ENCODE results near the gene RNF145.

RNF145 gene

DNA sequence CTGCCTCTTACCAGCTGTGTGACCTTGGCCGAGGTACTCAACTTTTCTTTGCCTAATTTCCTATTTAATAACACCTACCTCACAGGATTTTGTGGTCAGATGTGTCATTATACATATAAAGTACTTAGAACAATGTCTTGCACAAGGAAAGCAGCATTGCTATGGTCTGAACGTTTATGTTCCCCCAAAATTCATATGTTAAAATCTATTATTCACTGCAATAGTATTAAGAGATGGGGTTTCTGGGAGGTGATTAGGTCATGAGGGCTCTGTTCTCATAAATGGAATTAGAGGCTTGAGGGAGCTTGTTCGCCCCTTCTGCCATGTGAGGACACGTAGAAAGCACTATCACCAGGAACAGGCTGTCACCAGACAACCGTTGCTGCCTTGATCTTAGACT, 10.9 kb upstream of the RNF145 start:
- H3K4me3 ChIP-seq (replicated peaks in 1 of 2; ENCODE audit: low read depth in 2 of 2, low read length in 2 of 2) = no peak overlapping the region
- no peak for TF ChIP-seq CTCF (IDR thresholded peaks at IDR 0.05; ENCODE audit: low read depth, low read length)
- no peak for DNase-seq (ENCODE audit: low read depth in 2 of 2)

- no peak for TF ChIP-seq CTCF (IDR thresholded peaks at IDR 0.05; ENCODE audit: low read depth, low read length)
- peak; percentile 21 to 36 for DNase-seq (ENCODE audit: low read depth in 2 of 2)
- H3K4me3 ChIP-seq (replicated peaks in 1 of 2; ENCODE audit: low read depth in 2 of 2, low read length in 2 of 2) = no peak overlapping the region
These were observed 9.3 kb upstream of the RNF145 start for GRCh38 chr5:159218595-159219023.

GRCh38 chr5:159217236-159217635, 7.9 kb upstream of the RNF145 start:
- no peak for TF ChIP-seq CTCF (IDR thresholded peaks at IDR 0.05; ENCODE audit: low read depth, low read length)
- no peak overlapping the region for H3K4me3 ChIP-seq (replicated peaks in 1 of 2; ENCODE audit: low read depth in 2 of 2, low read length in 2 of 2)
- no peak for DNase-seq (ENCODE audit: low read depth in 2 of 2)

DNA sequence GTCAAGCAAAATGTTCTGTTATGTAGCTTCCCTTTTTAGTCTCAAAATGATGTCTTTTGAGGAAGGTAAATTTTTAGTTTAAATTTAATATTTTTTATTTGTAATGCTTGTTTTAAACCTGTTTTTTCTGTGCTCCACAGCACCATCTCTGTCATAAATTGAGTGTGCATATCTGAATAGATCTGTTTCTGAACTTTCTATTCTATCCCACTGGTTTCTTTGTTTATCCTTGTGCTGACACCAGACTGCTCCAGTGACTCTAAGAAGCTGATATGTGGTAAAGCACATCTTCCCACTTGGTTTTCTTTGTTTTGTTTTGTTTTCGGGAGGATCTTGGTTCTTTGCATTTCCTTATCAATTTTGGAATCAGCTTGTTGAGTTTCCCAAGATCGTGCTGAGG, 7.1 kb upstream of the RNF145 start:
- DNase-seq (ENCODE audit: low read depth in 2 of 2) = no peak
- TF ChIP-seq CTCF (IDR thresholded peaks at IDR 0.05; ENCODE audit: low read depth, low read length) = no peak
- H3K4me3 ChIP-seq (replicated peaks in 1 of 2; ENCODE audit: low read depth in 2 of 2, low read length in 2 of 2) = no peak overlapping the region

DNA sequence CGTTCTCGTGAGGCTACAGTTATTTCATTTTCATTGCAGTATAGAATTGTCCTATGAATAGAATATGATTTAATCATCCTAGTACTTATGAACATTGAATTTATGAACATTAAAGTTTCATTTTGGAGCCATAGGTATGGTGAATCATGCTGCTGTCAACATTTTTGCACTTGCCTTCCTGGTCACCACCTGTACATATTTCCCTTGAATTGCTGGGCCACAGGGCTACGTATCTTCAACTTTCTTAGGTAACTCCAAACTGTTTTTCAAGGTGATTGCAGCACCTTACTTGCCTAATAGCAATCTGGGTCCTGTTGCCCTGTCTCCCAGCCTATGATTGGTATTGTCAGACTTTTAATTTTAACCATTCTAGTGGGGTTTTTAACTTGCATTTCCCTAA, 6.5 kb upstream of the RNF145 start:
- DNase-seq (ENCODE audit: low read depth in 2 of 2) = no peak
- no peak overlapping the region for H3K4me3 ChIP-seq (replicated peaks in 1 of 2; ENCODE audit: low read depth in 2 of 2, low read length in 2 of 2)
- TF ChIP-seq CTCF (IDR thresholded peaks at IDR 0.05; ENCODE audit: low read depth, low read length) = no peak

DNA sequence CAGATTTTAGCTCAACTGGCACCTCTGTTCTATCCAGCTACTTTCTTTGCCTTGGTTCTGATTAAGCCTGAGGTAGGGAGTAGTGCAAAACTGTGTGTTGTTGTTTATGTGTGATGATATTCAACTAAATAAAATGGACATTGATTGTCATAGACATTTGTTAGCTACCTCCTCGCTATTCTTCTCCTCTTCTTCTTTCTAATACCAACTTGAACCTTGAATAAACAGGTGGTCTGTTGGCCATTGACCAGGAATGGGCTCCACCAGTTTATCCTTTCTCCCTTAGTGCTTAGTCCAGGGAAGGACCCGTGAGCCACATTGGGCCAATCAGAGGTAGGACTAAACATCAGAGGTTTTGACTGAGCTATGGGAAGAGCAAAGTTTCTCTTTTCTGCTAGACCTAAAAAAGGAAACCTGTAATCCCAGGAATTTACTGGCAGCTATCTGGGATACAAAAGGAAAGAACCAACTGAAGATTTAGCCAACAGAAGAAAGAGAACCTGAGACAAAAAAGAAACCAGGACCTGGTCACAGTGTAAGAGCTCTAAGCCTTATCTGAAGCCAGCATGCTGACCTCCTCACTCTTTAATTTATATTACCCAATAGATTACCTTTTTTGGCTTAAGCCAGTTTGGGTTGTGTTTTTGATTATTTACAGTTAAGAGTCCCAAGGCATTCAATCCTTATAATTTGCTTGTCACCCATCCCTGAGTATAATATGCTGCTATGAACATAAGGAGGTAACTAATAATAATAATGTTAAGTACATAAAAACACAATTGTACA, 5.3 kb upstream of the RNF145 start:
- H3K4me3 ChIP-seq (replicated peaks in 1 of 2; ENCODE audit: low read depth in 2 of 2, low read length in 2 of 2) = no peak overlapping the region
- no peak for TF ChIP-seq CTCF (IDR thresholded peaks at IDR 0.05; ENCODE audit: low read depth, low read length)
- DNase-seq (ENCODE audit: low read depth in 2 of 2) = no peak

All from cardiac fibroblast (primary cell).